ENCODE results near the gene MADCAM1. TPM values are rescaled to one million over a fixed set of nuclear protein-coding genes. Genes with fewer than 3 reads are reported as not detected.

The MADCAM1 gene
- total RNA-seq, 2 experiments from 2014 or later, result 0.16 to 0.39 TPM

DNA sequence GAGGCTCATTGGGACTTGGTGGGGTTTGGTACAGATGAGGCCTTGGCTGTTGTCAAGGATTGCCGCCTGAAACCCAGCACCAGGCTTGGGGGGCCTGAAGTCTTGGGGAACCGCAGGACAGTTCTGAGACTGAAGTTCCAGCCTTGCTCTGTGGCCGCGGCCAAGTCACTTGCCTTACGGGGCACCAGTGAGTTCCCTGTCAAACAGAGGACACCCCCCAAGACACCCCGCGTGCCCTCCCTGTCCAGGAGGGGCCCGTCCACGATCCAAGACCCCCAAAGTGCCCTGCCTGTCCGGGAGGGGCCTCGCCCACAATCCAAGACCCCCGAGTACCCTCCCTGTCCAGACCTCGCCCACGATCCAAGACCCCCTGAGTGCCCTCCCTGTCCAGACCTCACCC is 37.8 kb downstream of the MADCAM1 start:
- no peak for DNase-seq
- no peak overlapping the region for H3K27ac Mint-ChIP-seq
- H3K36me3 Mint-ChIP-seq (ENCODE audit: low read depth), result peaks cover 15% of the 10 kb centered on the region
- no peaks in the 10 kb centered on the region for H3K27me3 Mint-ChIP-seq (ENCODE audit: low read depth)
- POLR2A ChIA-PET, result no interaction called here
- peak overlapping the region; percentile 82 for H3K4me3 Mint-ChIP-seq
- no peaks in the 10 kb centered on the region for H3K9me3 Mint-ChIP-seq (ENCODE audit: insufficient read depth)
- CTCF ChIA-PET, result interaction anchor here (3.9 to 6.1 kb wide), 2 partner anchors 23 to 27 kb away, joined by 24 to 87 read pairs; partner anchors contain the start of gene TPGS1
- H3K4me1 Mint-ChIP-seq (ENCODE audit: low read depth), result peaks cover 22% of the 10 kb centered on the region
- ATAC-seq, result no peak

DNA sequence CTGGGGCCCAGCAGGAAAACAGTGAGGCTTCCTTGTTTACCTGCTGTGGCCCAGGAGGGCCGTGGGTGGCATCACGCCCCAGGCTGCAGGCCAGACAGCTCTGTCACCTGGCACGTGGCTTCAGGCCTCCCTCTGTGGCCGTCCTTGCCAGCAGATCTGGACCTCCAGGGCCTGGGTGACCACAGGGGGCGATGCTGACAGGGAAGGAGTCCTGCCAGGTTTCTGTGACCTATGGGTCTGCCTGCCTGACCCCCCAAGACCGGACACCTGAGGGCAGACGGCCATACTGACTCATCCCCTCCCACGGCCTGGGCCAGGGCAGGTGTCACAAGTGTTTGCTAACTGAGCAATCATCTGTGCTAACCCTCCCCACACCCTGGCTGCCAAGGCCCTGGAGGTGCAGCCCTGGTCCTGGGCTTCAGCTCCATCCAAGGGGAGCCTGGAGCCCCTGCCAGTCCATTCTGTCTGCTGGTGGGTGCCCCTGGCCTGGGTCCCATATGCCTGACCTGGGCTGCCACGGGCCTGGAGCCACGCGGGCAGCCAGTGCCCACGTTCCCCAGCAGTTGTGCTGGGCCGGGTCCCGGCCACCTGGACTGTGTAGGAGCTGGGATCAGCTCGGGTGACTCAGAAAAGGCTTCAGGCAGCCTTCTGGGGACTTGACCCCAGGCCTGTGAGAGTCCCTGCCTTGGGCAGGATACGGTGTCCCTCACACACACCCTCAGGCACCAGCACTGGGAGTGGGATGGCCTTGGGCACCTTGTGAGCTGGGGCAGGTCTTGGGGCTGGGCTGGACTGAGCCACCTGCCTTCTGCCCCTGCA is 38.9 kb downstream of the MADCAM1 start:
- H3K27me3 Mint-ChIP-seq (ENCODE audit: low read depth), result no peaks in the 10 kb centered on the region
- peaks cover 15% of the 10 kb centered on the region for H3K36me3 Mint-ChIP-seq (ENCODE audit: low read depth)
- H3K27ac Mint-ChIP-seq, result peak overlapping the region; percentile 63
- ATAC-seq, result no peak
- H3K4me3 Mint-ChIP-seq, result peak overlapping the region; percentile 40
- ChIA-PET POLR2A (interaction anchor here (0.7 kb wide), 1 partner anchor 9 kb away, joined by 3 read pairs; the partner anchor contains the start of gene GZMM), CTCF (no interaction called here)
- DNase-seq, result no peak
- H3K4me1 Mint-ChIP-seq (ENCODE audit: low read depth), result peaks cover 20% of the 10 kb centered on the region
- no peaks in the 10 kb centered on the region for H3K9me3 Mint-ChIP-seq (ENCODE audit: insufficient read depth)

DNA sequence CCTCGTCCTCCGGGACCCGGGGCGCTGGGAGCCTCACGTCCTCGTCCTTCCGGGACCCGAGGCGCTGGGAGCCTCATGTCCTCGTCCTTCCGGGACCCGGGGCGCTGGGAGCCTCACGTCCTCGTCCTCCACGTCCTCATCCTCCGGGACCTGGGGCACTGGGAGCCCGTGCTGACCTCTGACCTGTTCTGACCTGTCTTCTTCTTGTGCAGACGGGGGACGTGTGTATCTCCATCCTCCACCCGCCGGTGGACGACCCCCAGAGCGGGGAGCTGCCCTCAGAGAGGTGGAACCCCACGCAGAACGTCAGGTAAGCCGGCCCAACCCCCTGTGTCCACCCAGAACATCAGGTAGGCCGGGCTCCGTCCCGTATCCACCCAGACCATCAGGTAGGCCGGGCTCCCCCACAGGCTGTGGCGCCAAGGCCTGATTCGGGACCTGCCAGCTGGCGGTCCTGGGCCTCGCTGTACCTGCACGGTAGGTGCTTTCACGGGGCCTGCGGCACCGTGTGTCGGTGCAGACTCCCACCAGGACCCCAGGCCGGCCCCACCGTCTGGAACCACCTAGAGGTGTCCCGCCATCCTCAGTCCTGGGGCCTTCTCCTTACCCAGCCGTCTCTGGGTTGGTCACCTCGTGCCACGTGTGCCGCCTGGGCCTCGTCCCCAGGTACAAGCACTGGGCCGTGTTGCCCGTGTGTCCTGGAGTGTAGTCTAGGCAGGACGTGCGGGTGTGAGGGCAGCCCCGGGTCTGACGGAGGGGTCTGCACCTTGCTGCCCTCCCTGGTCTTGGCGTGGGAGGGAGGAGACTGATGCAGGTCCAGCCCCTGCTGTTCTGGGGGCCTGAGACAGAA is 40.0 kb downstream of the MADCAM1 start:
- POLR2A ChIA-PET, result no interaction called here
- Mint-ChIP-seq H3K27me3 (ENCODE audit: low read depth) (no peaks in the 10 kb centered on the region), H3K27ac (no peak overlapping the region), H3K9me3 (ENCODE audit: insufficient read depth) (no peaks in the 10 kb centered on the region), H3K4me3 (no peak overlapping the region), H3K4me1 (ENCODE audit: low read depth) (peaks cover 15% of the 10 kb centered on the region), H3K36me3 (ENCODE audit: low read depth) (peaks cover 15% of the 10 kb centered on the region)
- no peak for DNase-seq
- ATAC-seq, result no peak
- CTCF ChIA-PET, result no interaction called here

DNA sequence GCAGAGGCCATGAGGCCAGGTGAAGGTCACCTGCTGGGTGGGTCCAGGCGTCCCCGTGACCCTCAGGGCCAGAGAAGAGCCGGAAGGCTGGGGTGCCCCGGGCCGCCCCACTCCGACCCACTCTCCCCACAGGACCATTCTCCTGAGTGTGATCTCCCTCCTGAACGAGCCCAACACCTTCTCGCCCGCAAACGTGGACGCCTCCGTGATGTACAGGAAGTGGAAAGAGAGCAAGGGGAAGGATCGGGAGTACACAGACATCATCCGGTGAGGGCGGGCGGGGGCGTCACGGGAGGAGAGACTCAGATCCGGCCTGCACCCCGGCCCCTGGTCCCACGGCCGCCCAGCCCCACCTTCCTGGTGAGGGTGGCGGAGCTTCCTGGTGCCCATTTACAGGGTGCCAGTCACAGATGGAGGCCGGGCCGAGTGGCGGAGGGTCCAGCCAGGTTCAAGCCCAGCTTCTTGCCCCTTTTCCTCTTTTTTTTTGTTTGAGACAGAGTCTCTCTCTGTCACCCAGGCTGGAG is 40.7 kb downstream of the MADCAM1 start:
- Mint-ChIP-seq H3K9me3 (ENCODE audit: insufficient read depth) (no peaks in the 10 kb centered on the region), H3K27ac (no peak overlapping the region), H3K4me1 (ENCODE audit: low read depth) (peaks cover 15% of the 10 kb centered on the region), H3K4me3 (no peak overlapping the region), H3K36me3 (ENCODE audit: low read depth) (peaks cover 17% of the 10 kb centered on the region), H3K27me3 (ENCODE audit: low read depth) (no peaks in the 10 kb centered on the region)
- ChIA-PET CTCF (no interaction called here), POLR2A (no interaction called here)
- ATAC-seq, result no peak
- DNase-seq, result no peak

DNA sequence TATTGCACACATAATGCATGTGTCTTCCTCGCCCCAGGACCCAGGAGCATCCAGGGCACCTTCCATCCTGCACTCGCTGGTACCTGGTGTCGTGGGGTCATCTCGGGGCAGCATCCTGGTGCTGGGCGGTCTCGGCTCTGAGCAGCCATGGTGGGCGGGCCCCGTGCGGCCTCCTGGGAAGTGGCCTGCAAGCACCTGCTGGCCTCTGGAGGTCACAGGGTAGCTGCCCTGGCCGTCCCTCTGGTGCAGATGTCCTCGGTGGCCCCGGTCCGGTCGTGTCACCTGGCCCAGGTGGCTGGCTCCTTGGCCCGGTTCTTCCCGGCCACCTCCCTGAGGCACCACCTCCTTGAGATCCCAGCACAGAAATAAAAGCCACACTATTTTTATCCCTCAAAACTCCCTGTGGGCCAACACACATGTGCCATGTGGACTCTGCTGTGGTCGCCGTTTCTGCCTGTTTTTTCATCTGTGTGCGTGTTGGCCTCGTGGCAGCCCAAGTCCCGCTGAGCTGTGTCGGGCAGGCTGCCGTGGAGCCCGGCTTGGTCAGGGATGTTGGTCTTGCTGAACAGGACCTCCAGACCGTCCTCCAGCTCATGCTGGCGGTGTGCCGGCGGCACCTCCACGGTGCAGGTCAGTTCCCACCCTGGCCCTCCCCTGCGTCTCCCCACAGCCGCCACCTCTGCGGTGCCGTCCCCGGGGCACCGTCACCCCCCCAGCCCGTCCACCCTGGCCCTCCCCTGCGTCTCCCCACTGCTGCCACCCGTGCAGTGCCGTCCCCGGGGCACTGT is 42.5 kb downstream of the MADCAM1 start:
- no peak for DNase-seq
- H3K27ac Mint-ChIP-seq, result no peak overlapping the region
- H3K4me3 Mint-ChIP-seq, result no peak overlapping the region
- CTCF ChIA-PET, result no interaction called here
- POLR2A ChIA-PET, result no interaction called here
- ATAC-seq, result no peak
- H3K4me1 Mint-ChIP-seq (ENCODE audit: low read depth), result peaks cover 15% of the 10 kb centered on the region
- H3K9me3 Mint-ChIP-seq (ENCODE audit: insufficient read depth), result no peaks in the 10 kb centered on the region
- no peaks in the 10 kb centered on the region for H3K27me3 Mint-ChIP-seq (ENCODE audit: low read depth)
- H3K36me3 Mint-ChIP-seq (ENCODE audit: low read depth), result peaks cover 20% of the 10 kb centered on the region

DNA sequence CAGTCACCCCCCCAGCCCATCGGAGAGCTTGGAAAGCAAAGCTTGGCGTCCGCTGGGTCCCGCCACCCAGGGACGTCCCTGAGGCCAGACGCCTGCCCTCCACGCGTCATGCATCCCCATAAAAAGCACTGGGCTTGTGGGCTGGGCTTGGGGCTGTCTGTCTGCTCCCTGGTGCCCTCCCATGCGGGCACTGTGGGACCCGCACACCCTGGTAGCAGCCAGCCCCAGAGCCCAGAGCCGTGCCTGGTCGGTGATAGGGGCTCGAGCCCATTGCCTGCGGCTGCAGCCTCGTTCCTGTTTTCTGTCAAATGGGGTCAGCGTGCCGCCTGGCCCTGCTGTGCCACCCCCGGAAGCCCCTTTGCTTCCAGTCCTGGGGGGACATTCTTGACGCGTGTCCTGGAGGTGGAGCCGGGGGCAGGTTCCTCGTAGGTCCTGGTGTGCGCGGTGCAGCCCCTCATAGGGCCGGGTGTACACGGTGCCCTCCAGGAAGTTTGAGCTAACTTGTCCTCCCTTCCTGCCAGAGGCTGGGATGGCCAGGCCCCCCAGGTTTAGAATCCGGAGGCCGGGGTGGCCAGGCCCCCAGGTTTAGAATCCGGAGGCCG is 43.2 kb downstream of the MADCAM1 start:
- POLR2A ChIA-PET, result no interaction called here
- H3K4me3 Mint-ChIP-seq, result no peak overlapping the region

DNA sequence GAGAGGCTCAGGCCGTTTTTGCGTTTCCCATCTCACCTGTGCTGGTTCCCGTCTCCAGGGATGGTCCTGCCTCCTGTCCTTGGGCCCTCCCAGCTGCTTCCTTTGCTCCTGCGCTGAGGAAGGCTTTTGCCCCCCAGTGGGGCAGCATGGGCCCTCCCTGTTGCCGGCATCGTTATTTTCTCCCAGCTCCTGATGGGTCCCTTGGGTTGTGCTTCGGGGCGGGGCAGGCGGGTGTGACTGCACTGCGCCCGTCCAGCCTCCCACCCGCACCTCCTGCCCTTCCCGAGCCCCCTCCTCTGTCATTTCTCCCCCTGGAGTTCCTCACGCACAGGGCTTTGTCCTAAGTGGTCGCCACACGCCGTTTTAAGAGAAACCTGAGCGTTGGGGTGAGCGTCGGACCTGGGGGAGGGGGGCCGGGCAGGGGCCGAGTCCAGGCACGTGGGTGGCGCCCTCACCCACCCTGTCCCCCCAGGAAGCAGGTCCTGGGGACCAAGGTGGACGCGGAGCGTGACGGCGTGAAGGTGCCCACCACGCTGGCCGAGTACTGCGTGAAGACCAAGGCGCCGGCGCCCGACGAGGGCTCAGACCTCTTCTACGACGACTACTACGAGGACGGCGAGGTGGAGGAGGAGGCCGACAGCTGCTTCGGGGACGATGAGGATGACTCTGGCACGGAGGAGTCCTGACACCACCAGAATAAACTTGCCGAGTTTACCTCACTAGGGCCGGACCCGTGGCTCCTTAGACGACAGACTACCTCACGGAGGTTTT is 44.8 kb downstream of the MADCAM1 start:
- Mint-ChIP-seq H3K27me3 (ENCODE audit: low read depth) (no peaks in the 10 kb centered on the region), H3K4me3 (no peak overlapping the region), H3K27ac (no peak overlapping the region), H3K4me1 (ENCODE audit: low read depth) (peaks cover 23% of the 10 kb centered on the region), H3K36me3 (ENCODE audit: low read depth) (peaks cover 17% of the 10 kb centered on the region), H3K9me3 (ENCODE audit: insufficient read depth) (no peaks in the 10 kb centered on the region)
- no peak for DNase-seq
- no peak for ATAC-seq
- POLR2A ChIA-PET, result no interaction called here
- CTCF ChIA-PET, result interaction anchor here (1.6 kb wide), 1 partner anchor 8 kb away, joined by 7 read pairs; no protein-coding TSS in a partner anchor

More for the DNA sequence above, 43.2 kb downstream of the MADCAM1 start:
- ATAC-seq (no peak), DNase-seq (no peak)
- no peak overlapping the region for H3K27ac Mint-ChIP-seq
- no peaks in the 10 kb centered on the region for H3K27me3 Mint-ChIP-seq (ENCODE audit: low read depth)
- no peaks in the 10 kb centered on the region for H3K9me3 Mint-ChIP-seq (ENCODE audit: insufficient read depth)
- CTCF ChIA-PET, result no interaction called here
- peaks cover 20% of the 10 kb centered on the region for H3K36me3 Mint-ChIP-seq (ENCODE audit: low read depth)
- H3K4me1 Mint-ChIP-seq (ENCODE audit: low read depth), result peaks cover 18% of the 10 kb centered on the region

DNA sequence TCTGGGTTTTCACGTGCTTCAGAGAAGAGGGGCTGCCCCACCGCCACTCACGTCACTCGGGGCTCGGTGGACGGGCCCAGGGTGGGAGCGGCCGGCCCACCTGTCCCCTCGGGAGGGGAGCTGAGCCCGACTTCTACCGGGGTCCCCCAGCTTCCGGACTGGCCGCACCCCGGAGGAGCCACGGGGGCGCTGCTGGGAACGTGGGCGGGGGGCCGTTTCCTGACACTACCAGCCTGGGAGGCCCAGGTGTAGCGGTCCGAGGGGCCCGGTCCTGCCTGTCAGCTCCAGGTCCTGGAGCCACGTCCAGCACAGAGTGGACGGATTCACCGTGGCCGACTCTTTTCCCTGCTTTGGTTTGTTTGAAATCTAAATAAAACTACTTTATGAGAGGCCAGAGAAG is 45.4 kb downstream of the MADCAM1 start:
- no peak for ATAC-seq
- Mint-ChIP-seq H3K9me3 (ENCODE audit: insufficient read depth) (no peaks in the 10 kb centered on the region), H3K36me3 (ENCODE audit: low read depth) (peaks cover 15% of the 10 kb centered on the region), H3K27me3 (ENCODE audit: low read depth) (no peaks in the 10 kb centered on the region), H3K4me3 (no peak overlapping the region), H3K27ac (no peak overlapping the region), H3K4me1 (ENCODE audit: low read depth) (peaks cover 23% of the 10 kb centered on the region)
- CTCF ChIA-PET, result interaction anchor here (1.6 kb wide), 2 partner anchors 9 to 31 kb away, joined by 5 to 7 read pairs; no protein-coding TSS in a partner anchor
- DNase-seq, result no peak
- POLR2A ChIA-PET, result no interaction called here

DNA sequence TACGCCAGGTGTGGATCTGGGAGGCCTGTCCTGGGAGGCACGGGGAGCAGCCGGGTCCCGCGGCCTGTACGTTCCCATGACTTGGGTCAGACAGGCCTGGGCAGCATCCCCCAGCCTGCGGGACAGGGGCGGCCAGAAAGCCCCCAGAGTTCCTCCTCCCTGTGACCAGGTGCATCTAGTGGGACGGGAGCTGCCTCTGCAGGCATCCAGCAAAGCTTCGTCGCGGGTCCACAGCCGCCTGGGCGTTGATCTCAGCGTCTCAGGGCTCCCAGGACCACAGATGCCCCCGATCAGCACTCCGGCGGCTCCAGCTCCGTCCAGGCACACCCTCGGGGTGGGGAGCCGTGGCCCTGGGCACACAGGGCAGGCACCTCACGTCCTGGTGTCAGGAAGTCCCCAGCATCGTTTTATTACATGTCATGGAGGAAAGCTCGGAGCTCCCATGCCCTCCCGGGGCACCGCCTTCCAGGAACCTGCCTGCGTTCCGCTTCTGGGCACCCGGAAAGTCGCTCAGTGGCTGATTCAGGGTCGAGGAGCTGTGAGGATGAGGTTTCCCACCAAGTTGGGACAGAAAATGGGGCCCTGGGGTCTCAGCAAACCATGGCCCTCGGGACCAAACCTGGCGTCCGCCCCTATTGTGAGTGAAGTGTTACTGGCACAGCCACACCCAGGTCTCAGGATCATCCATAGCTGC is 46.0 kb downstream of the MADCAM1 start:
- peaks cover 12% of the 10 kb centered on the region for H3K36me3 Mint-ChIP-seq (ENCODE audit: low read depth)
- H3K4me1 Mint-ChIP-seq (ENCODE audit: low read depth), result peaks cover 23% of the 10 kb centered on the region
- no peak overlapping the region for H3K27ac Mint-ChIP-seq
- H3K9me3 Mint-ChIP-seq (ENCODE audit: insufficient read depth), result no peaks in the 10 kb centered on the region
- ATAC-seq (no peak), DNase-seq (no peak)
- ChIA-PET CTCF (interaction anchor here (1.6 kb wide), 2 partner anchors 10 to 31 kb away, joined by 5 to 7 read pairs; no protein-coding TSS in a partner anchor), POLR2A (interaction anchor here (0.6 to 1.2 kb wide), 3 partner anchors 11 to 71 kb away, joined by 3 to 6 read pairs (median 4); partner anchors contain the start of gene CDC34)
- H3K4me3 Mint-ChIP-seq, result no peak overlapping the region
- H3K27me3 Mint-ChIP-seq (ENCODE audit: low read depth), result no peaks in the 10 kb centered on the region
